Central memory CD4-positive, alpha-beta T cell (primary cell): ENCODE results near the gene BAIAP2.

Source experiments
- DNase-seq: peaks from one replicate; pipeline ENCODE4 v3.0.0; 2022

The BAIAP2 gene

DNA sequence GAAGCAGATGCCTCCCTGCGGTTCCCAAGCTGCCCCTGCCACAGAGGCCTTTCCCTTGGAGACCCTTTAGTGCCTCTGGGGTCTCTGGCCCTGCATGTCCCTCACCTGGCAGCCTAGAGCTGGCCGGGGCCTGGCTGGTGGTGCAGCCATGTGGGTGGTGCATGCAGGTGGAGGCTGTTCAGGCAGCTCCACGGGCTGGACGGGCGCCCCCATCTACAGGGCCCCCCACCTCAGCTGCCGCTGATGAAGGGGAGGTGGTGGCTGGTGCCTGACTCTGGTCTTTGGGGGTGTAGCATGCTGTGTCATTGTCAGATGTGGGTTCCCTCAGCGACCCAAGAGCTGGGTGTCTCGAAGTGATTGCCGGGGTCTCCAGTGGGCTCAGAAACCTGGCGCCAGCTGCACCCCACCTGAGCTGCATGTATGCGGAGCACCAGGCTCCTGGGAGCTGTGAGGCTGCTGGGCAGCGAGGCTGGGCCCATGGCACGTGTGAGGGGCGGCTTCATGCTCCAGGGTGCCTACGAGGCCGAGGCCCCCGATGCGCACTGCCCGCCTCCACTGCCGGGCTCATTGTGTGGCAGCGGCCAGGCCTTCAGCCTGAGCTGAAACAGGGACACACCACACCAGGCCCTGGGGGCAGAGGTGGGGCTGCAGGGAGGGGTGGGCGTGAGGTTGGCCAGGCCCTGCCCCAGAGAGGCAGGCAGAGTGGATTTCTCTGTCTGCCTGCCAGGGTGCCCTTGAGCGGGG, 57.0 kb downstream of the BAIAP2 start:
- no peak for DNase-seq

DNA sequence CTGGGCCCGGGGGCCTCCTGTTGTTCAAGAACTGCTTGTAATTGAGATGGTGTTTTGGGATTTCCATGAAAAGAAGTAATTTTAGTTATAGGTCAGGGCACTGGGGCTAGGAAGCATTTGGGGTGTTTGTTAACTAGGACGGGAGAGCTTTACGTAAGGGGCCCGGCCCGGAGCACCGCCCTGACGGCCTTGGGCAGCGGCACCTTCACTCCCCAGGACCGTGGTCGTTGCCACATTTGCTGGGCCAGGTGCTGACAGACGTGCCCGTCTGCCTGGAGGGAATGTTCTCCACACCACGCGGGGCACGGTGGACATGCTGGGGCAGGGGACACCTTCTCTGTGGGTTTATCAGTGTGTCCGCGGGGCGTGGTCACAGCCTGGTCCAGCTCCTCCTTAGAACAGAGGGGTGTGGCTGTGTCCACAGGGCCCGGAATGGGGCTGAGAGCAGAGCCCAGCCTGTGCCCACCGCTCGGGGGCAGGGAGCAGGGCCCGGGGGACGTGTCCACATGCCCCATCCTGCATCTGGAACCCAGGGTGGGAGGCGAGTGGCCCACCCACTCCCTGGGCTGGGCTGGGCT, 57.7 kb downstream of the BAIAP2 start:
- DNase-seq: no peak

DNA sequence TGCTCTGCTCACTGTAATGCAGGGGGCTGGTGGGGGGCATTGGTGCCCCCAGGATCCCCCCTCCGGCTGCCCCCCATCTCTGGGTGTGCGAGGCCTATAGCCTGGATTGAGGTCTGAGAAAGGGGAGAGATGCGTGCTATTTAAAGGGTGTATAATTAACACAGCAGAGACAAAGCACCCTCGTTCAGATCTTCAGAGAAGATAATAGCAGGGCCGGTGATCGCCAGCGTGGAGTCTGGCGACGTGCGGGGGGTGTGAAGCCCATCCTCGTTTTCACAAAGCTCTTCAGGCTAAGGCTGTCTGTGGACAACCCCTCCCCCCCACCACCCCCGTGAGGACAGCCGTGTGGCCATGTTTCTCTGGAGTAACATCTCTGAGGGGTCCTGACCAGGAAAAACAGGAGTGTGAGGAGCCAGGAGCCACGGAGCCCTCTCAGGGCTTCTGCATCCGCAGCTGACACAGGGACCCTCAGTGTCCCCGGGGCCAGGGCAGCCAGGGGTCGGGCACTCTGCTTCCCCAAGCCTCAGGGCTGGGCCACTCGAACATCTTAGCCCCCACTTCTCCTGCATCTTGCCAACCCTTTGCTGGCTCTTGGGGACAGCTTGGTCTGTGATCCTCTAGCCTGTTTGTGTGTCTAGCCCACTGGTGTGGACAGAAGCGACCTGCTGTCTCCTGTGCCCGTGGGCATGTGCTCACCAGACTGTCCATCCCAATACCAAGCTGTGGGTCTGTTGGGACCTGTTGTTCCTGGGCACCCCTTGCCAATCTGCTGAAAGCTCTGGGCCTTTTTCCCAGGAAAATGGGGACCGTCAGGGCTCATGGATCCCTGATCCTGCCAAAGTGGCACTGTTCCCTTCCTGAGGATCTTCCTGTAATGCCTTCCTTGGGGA, 58.9 kb downstream of the BAIAP2 start:
- no peak for DNase-seq

DNA sequence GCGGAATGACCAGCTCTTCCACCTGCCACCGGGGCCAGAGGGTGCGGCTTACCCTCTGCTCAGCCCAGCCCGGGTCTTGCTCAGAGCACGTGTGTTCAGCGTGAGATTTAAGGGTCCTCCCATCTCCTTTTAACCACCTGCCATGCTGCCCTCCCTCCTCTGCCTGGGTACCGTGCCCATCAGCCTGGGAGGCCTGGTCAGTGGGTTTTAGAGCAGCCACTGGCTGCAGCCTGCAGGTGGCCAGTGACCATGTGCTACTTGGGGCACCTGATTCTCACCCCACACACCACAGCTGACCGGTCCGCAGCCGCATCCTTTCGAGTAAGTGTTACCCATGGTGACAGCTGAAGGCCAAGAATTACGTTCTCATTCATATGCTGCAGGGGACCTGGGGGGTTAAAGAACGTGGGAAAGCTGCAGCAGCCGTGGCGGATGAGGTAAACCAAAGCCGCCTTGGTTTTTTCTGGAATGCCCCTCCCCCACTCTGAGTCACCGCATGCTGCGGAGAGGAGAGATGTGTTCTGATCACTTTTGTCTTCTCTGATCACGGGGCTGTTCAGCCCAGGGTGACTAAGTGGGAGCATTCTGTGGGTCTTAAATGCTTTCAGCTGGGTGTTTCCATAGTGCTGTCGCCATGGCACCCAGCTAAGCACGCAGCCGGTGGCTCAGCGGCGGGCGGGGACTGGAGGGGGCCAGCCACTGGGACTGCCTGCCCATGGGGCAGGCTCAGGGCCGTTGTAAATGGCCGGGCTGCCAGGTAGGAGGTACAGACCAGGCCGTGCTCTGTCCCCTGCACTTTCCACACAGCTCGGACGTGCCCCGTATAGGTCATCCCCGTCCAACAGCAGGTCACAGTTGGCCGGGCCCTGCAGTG, 59.8 kb downstream of the BAIAP2 start:
- peak; percentile 94 for DNase-seq

DNA sequence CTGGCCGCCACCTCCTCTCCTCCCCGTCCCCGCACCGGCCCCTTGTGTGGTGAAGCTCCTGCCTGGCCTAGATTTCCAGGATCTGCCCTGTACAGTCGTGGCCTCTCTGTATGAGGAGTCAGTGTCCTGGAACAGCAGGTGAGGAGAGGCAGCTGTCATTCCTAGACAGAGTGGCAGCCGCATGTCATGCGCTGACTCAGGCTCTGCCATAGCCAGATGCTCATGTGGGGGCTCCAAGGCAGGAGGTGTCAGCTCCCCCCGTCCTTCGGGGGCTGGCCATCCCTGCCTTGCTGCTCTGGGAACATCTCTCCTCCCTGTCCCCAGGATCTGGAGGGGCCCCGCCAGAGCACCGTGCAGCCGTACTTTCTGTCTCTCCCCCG, 60.4 kb downstream of the BAIAP2 start:
- peak; percentile 29 for DNase-seq

DNA sequence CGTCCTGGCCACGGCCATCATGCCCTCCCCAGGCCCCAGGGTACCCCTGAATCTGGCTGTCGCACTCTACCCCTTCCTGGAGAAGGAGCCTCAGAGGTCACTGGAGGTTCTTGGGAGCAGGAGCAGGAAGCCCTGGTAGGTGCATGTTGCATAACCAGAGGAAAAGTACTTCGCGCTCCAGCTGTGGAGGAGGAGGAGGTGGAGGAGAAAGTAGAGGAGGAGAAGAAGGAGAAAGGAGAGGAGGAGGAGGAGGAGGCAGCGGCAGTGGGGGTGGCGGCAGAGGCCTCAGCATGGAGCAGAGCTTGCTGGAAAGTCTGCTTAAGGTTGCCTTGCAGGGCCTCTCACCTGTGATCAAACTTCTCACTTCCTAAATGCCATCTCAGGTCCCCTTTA, 61.8 kb downstream of the BAIAP2 start:
- no peak for DNase-seq

DNA sequence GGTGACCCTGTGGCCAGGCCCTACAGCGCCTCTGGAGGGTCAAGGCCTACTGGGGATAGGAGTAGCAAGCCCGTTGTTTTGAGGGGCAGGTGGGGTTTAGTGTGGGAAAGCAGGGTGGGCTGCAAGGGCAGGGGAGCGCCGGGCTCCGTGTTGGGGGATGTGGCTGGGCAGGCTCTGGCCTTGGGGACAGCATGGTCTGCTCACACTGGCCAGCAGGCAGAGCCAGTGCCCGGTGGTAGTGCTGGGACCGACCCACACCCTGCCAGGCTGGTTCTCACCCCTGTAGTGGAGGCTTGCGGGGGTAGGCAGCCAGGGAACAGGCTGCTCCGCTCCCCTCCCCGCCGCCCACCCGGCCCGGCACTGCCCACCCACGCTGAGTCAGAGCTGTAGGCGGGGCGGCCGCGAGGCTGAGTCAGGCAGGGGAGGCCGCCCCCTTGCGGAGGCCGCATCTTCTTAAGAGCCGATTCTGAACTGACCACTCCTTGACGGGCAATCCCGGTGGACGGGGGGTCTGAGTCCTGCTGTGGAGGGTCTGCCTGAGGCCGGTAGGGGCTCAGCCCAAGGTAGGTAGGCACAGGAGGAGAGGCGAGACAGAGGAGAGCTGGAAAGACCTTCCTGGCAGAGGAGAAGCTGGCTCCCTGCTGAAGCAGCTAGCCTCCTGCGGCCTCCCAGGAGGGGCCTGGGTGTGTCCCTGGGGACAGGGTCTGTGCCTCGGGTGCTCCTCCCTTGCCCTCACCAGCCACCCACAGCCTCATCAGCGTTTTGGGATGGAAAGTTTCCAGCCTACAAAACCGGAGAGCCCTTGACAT, 62.4 kb downstream of the BAIAP2 start:
- DNase-seq: peak; percentile 25

DNA sequence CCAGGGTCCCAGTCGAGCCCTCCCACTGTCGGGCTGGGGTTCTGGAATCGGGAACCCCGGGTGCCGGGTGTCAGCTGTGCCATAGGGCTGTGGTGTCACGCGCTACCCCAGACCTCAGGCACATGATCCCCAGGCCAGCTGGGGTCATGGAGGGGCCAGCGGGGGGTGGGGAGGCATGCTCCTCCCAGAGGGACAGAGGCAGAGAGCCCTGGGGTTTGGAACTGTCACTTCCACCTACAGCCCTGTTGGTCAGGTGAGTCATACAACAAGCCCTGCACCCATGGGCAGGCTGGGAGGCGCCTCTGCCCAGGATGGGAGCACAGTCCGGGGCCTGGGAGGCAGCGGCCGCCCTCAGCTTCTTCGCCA, 63.0 kb downstream of the BAIAP2 start:
- DNase-seq: no peak

DNA sequence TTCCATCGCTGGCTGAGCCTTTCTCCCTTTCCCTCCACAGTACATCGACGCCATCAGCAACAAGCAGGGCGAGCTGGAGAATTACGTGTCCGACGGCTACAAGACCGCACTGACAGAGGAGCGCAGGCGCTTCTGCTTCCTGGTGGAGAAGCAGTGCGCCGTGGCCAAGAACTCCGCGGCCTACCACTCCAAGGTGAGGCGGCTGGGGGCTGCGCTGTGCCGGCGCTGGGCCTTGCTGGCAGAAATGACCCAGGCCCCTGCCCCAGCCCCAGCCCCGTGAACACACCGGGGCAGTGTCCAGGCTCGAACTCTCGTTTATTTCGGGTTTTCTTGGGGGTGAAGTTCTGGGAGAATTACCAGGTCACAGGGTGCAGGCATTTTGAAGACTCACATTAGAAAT, 64.9 kb downstream of the BAIAP2 start:
- no peak for DNase-seq

DNA sequence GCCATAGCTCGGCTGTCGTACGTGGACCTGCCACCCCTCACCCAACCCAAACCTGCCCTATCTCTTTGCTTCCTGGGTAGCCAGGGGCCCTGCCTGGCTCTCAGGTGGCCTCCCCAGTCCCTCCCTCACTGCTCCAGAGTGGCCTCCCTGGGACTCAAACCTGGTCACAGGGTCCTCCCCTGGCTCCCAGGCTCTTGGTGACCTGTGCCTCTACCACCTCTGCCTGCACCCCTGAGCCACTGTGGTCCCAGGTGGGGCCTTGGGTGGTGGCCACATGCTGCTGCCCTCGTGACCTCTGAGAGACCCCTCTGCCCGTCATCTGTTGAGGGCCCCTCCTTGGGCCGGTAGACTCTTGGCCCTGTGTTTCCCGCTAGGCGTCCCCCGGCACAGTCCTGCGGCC, 65.7 kb downstream of the BAIAP2 start:
- DNase-seq: no peak

DNA sequence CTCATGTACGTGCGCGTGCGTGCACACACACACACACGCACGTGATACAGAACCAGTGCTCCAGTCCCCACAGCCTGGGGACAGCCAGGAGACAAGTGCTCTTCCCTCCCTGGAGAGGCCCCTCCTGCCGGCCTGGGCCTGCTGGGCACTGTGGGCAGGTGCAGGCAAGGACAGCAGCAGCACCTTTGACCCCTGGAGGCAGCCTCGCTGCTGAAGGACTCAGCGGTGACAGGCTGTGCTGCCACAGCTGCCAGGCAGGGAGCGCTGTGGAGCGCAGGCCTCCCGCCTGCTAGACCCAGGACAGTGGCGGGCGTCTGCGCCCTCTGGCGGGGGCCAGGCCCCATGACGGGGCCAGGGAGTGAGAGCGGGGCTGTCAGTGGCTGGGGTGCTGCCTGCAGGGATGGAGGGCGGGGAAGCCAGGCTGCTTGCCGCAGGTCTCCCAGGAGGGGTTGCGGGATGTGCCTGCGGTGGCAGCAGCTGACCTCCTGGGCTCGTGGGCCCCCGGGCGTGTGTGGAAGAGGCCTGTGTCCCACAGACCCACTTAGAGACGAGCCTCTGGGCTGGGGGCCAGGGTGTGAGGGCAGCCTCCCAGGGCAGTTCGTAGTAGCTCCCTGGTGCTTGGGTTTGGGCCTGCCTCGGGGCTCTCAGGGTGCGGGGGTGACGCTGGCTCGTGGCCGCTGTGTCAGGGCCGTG, 66.8 kb downstream of the BAIAP2 start:
- DNase-seq: peak; percentile 86

DNA sequence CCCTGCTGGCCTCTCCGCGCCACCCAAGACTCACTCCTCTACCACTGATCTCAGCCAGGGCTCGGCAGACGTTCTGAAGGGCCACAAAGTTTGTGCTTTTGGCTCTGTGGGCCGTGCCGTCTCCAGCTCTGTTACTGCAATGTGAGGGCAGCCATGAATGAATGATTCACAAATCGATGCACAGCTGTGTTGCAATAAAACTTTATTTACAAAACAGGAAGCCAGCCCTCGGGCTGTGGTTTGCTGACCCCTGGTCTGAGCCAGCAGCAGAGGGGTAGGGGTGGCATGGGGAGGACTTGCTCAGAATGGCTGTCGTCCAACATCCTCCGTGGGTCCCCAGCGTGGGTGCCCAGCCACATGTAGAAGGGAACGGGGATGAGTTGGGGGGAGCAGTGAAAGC, 67.4 kb downstream of the BAIAP2 start:
- no peak for DNase-seq

DNA sequence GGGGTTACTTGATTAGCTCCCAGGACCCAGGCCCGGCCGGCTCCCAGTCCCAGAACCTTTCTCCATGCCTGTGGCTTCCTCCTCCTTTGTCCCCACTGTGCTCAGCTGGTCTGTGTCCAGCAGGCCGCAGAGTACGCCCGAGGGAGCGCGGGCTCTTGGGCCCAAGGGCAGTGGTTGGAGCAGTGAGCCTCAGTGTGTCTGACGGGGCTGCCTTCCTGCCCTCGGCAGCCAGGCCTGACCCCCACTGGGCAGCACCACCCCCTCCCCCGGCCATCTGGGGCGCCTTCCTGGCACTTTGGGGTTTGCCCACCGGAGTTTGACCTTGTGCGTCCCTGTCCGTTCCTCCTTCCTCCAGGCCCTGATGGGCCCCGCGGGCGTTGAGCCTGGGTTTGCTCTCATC, 67.9 kb downstream of the BAIAP2 start:
- DNase-seq: no peak

DNA sequence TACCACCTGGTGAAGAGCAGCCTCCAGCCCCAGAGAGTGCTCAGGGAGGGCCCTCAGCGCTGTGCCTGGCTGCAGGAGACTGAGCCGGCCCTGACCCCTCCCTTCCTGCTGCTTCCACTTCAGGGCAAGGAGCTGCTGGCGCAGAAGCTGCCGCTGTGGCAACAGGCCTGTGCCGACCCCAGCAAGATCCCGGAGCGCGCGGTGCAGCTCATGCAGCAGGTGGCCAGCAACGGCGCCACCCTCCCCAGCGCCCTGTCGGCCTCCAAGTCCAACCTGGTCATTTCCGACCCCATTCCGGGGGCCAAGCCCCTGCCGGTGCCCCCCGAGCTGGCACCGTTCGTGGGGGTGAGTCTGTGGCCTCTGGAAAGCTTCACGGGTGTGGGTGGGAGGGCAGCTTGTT, 68.4 kb downstream of the BAIAP2 start:
- no peak for DNase-seq

DNA sequence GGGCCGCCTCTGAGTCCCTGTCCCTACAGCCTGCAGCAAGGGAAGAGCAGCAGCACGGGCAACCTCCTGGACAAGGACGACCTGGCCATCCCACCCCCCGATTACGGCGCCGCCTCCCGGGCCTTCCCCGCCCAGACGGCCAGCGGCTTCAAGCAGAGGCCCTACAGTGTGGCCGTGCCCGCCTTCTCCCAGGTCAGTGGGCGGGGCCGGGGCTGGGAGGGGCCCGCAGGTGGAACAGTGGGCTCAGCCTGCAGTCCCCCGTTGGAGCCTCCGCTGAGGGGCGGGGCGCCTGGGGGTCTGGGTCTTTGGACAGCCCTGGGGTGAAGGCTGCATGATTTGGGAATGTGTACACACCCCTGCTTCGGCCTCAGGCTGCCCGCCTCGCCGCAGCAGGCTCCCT, 71.8 kb downstream of the BAIAP2 start:
- DNase-seq: no peak

DNA sequence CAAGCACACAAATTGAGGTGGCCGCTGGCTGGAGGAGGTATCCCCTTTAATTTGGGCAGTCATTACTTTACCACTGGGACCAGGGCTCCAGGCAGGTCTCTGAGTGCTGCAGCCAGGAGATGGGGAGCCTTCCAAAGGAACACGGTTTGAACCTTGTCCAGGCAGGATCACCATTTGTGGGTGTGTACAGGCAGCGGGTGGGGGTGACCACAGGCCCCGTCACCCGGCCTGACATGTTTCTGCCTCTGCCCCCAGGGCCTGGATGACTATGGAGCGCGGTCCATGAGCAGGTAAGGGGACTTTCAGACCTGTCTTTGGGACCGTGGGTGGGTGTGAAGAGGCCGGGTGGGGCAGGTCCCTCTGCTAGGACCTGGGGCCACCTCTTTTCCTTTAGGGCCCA, 73.3 kb downstream of the BAIAP2 start:
- no peak for DNase-seq

DNA sequence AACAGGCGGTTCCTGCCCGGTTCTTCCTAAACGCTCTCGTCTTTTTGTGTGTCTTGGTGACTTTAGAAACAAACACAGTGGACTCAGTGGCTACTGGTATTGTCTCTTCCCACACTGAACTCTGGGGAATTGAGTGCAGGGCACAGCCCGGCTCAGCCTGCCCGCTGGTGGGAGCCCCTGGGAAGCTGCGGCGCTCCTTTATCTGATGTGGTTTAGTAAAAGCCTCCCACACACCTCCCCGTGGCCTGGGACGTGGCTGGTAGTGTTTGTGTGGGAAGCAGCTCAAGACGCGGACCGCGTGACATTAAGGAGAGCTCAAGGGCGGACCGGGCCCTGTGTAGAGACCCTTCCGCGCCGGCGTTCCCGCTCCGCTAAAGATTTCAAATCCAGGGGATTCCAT, 75.0 kb downstream of the BAIAP2 start:
- no peak for DNase-seq

DNA sequence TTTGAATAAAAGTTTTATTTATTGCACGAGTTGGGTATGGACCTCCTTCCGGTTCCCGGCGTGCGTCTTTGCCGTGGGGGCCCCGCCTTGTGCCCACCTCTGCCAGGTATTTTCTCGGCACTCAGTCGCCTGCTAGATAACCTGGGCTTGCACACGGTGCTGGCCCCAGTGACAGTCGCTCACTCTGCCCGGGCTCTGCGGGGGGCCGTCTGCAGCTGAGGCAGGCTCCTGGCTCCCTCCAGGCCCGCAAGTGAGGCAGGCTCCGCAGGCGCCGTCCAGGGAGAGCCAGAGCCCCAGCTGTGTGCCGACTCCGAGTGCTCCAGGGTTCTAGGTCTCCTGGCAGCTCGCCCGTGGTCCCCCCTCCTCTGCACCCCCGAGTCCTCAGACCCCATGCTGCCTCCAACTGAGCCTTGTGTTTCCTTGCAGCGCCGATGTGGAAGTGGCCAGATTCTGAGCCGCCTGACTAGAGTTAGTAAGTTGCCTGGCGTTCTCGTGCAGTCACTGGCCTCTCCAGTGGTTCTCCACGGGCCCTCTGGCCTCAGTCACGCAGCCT, 75.6 kb downstream of the BAIAP2 start:
- no peak for DNase-seq

DNA sequence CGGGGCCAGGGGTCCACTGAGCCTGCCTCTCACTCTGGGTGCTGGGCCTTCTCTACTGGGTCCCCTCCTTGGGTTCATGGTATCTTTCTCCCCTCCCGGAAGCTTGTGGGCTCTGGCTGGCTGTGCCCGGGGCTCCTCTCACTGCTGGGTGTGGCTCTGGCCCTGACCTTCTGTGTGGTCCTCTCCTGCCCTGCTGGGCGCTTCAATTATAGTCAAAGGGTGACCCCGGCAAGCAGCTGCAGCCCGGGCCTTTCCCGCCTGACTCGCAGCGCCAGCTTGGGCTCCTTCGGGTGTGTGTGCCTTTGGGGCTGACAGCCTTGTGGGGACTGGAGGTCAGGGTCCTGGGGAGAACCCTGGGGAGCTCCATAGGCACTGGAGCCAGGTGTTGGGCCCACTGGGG, 76.1 kb downstream of the BAIAP2 start:
- DNase-seq: no peak

DNA sequence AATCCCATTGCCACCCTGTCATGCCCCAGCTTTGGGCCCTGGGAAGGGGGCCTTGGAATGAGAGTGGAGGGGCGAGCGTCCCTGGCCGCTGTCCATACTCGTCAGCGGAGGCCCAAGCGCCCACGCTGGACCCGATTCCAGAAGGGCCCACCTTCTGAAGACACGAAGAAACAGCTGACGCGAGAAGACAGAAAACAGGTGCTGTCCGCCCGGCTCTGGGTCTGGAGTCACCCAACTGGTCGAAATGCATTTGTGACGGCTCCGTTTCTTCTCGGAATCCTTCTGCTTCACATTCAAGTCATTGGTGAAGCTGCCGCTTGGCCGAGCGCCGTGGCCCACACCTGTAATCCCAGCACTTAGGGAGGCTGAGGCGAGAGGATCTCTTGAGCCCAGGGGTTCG, 77.5 kb downstream of the BAIAP2 start:
- DNase-seq: no peak

DNA sequence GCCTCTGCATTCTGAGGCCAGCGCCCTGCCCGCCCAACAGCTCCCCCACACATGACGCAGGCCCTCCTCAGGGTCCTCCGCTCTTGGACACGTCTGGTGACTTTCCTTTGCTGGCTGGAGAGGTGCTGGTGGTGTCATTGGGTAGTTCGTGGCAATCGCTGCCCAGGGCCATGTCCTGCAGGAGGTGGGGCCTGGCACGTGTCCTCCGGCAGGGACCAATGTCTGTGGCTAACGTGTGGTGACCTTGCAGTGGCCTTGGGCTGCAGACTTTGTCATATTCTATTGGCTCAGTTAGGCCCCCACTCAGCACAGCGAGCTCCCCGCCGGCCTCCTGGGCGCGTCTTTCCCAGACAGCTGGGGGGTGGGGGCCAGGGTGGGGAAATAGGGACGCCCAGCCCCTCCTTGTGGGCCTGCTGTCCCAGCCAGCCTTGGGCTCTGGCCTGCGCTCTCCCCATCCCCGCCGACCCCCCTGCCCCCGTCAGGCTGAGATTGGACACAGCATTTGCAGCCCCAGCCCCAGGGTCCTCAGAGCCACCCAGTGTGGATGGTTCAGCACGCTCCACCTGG, 78.3 kb downstream of the BAIAP2 start:
- DNase-seq: no peak
